ENCODE results near the gene CIROP.

Gene CIROP

DNA sequence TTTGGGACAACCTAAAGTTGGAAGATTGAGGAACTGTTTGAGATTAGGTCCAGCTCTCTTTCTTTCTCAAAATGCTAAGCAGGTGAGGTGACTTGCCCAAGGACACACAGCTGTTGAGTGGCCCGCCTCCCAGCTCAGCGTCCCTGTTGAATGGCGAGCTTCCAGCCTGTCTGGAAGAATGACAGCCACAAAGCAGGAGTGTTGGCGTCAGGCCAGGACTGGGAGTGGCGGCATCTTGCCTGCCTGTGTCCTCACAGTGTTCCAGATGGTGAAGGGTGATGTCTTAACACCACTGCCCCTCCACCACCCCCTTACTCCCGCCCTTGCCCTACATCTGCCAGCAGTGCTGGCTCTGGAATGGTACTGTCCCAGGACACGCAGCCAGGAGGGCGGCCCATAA is 18.6 kb upstream of the CIROP start:
- Histone ChIP-seq H3K27ac (ENCODE audit: low read depth, low read length) (no peak overlapping the region), H3K9ac (ENCODE audit: low read length) (no peak overlapping the region), H3K9me3 (ENCODE audit: insufficient read depth, low read length) (no peaks in the 10 kb centered on the region), H3K27me3 (ENCODE audit: low read length) (no peaks in the 10 kb centered on the region), H3K4me2 (ENCODE audit: low read depth, low read length, poor library complexity, severe bottlenecking) (no peak overlapping the region), H3K79me2 (ENCODE audit: insufficient read depth, low read length) (no peaks in the 10 kb centered on the region), H3K4me3 (ENCODE audit: insufficient read depth, low read length, poor library complexity, severe bottlenecking) (no peak overlapping the region), H2AFZ (ENCODE audit: low read depth, low read length, severe bottlenecking) (no peak overlapping the region), H3K9me2 (replicated peaks; ENCODE audit: insufficient read depth, low read length) (no peaks in the 10 kb centered on the region), H4K20me1 (ENCODE audit: low read depth, low read length) (no peaks in the 10 kb centered on the region), H3F3A (ENCODE audit: insufficient read depth) (no peaks in the 10 kb centered on the region), H3K36me3 (ENCODE audit: low read length) (no peaks in the 10 kb centered on the region)
- TF ChIP-seq, protein P1, sequence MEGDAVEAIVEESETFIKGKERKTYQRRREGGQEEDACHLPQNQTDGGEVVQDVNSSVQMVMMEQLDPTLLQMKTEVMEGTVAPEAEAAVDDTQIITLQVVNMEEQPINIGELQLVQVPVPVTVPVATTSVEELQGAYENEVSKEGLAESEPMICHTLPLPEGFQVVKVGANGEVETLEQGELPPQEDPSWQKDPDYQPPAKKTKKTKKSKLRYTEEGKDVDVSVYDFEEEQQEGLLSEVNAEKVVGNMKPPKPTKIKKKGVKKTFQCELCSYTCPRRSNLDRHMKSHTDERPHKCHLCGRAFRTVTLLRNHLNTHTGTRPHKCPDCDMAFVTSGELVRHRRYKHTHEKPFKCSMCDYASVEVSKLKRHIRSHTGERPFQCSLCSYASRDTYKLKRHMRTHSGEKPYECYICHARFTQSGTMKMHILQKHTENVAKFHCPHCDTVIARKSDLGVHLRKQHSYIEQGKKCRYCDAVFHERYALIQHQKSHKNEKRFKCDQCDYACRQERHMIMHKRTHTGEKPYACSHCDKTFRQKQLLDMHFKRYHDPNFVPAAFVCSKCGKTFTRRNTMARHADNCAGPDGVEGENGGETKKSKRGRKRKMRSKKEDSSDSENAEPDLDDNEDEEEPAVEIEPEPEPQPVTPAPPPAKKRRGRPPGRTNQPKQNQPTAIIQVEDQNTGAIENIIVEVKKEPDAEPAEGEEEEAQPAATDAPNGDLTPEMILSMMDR (IDR thresholded peaks at IDR 0.05; ENCODE audit: insufficient read depth, low read length, poor library complexity, severe bottlenecking), result no peak
- no peak for TF ChIP-seq EZH2phosphoT487 (conservative IDR thresholded peaks at IDR 0.05; ENCODE audit: low read length)

DNA sequence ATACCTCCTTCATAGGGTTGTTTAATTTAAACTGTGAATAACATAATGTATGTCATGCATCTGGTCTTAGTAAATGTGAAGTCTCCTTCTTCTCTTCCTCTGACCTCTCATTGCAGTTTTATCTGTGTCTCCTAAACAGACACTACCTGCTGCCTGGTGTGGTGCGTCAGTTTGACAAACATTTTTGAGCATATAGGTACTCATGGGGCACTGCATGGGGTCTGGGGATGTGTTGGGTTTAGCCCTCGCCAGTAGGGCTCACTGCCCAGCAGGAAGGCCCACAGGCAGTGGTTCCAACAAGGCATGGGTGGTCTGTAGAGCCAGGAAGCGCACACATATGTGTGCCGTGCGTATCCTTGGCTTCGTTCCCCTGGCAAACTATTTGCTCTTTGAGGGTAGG is 17.3 kb upstream of the CIROP start:
- no peak overlapping the region for H3K4me2 ChIP-seq (ENCODE audit: low read depth, low read length, poor library complexity, severe bottlenecking)

DNA sequence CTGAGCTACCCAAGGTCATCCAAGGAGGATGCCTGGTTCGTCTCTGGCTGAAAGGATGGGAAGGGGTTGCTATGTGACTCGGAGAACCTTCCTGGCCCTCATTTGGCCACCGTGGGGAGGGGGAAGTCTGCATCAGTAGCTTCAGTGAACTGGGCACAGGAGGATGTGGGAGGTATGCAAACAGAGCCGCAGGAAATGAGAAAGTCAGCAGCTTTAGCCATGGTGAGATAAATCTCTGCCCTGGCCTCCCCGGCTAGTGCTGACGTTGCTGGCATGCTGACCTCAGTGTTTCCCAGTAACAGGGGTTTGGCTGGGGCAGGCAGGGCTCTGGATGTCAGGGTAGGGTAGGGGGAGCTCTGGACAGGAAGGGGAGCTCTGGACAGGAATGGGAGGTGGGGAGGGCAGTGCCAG is 16.6 kb upstream of the CIROP start:
- Histone ChIP-seq H3K79me2 (ENCODE audit: insufficient read depth, low read length) (no peaks in the 10 kb centered on the region), H3K9me3 (ENCODE audit: insufficient read depth, low read length) (no peaks in the 10 kb centered on the region), H3K36me3 (ENCODE audit: low read length) (no peaks in the 10 kb centered on the region), H3F3A (ENCODE audit: insufficient read depth) (no peaks in the 10 kb centered on the region), H2AFZ (ENCODE audit: low read depth, low read length, severe bottlenecking) (peak overlapping the region; percentile 6), H3K27ac (ENCODE audit: low read depth, low read length) (no peak overlapping the region), H3K27me3 (ENCODE audit: low read length) (no peaks in the 10 kb centered on the region), H3K9me2 (replicated peaks; ENCODE audit: insufficient read depth, low read length) (no peaks in the 10 kb centered on the region), H4K20me1 (ENCODE audit: low read depth, low read length) (no peaks in the 10 kb centered on the region), H3K4me3 (ENCODE audit: insufficient read depth, low read length, poor library complexity, severe bottlenecking) (no peak overlapping the region), H3K4me2 (ENCODE audit: low read depth, low read length, poor library complexity, severe bottlenecking) (no peak overlapping the region), H3K9ac (ENCODE audit: low read length) (no peak overlapping the region)
- no peak for TF ChIP-seq EZH2phosphoT487 (conservative IDR thresholded peaks at IDR 0.05; ENCODE audit: low read length)
- TF ChIP-seq, protein P1 (IDR thresholded peaks at IDR 0.05; ENCODE audit: insufficient read depth, low read length, poor library complexity, severe bottlenecking), result no peak

More for the DNA sequence above, 17.3 kb upstream of the CIROP start:
- Histone ChIP-seq H3K9ac (ENCODE audit: low read length) (no peak overlapping the region), H3K9me2 (replicated peaks; ENCODE audit: insufficient read depth, low read length) (no peaks in the 10 kb centered on the region), H2AFZ (ENCODE audit: low read depth, low read length, severe bottlenecking) (no peak overlapping the region), H3K36me3 (ENCODE audit: low read length) (no peaks in the 10 kb centered on the region), H4K20me1 (ENCODE audit: low read depth, low read length) (no peaks in the 10 kb centered on the region), H3K4me3 (ENCODE audit: insufficient read depth, low read length, poor library complexity, severe bottlenecking) (no peak overlapping the region), H3K79me2 (ENCODE audit: insufficient read depth, low read length) (no peaks in the 10 kb centered on the region), H3F3A (ENCODE audit: insufficient read depth) (no peaks in the 10 kb centered on the region), H3K27ac (ENCODE audit: low read depth, low read length) (no peak overlapping the region), H3K9me3 (ENCODE audit: insufficient read depth, low read length) (no peaks in the 10 kb centered on the region), H3K27me3 (ENCODE audit: low read length) (no peaks in the 10 kb centered on the region)
- no peak for TF ChIP-seq EZH2phosphoT487 (conservative IDR thresholded peaks at IDR 0.05; ENCODE audit: low read length)

DNA sequence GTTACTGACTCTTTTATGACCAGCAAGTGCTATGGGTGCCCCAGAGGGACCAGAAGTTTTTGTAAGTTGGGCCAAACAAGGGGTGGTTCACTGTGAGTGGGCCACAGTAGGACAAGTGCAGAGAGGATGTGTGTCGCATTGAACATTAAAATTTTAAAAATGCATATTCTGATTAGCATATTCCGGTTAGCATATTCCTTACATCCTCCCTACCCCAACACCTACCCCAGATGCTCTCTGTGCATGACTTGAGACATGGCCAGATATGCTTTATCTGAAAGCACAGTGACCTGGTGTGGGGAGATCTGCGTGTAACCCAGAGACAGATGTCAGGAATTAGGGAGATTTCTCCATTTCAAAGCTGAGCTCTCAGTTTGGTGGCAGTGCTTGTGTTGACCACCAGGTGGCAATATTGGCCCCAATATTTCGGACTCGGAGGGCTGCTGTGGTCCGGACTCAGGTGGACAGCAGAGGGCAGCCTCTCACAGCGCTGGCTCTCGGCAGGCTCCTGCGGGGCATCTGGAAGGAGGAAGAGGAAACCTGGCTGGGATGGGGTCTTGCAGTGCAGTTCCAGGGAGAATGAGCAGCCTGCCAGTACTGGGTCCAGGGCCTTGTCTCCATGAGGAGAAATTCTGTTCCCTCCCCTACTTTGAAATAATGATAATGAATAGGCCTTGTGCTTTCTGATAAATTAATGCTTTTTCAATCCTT is 15.9 kb upstream of the CIROP start:
- Histone ChIP-seq H3K9ac (ENCODE audit: low read length) (no peak overlapping the region), H3K27me3 (ENCODE audit: low read length) (no peaks in the 10 kb centered on the region), H3K27ac (ENCODE audit: low read depth, low read length) (no peak overlapping the region), H3K4me3 (ENCODE audit: insufficient read depth, low read length, poor library complexity, severe bottlenecking) (no peak overlapping the region), H3F3A (ENCODE audit: insufficient read depth) (no peaks in the 10 kb centered on the region), H3K4me2 (ENCODE audit: low read depth, low read length, poor library complexity, severe bottlenecking) (no peak overlapping the region), H3K79me2 (ENCODE audit: insufficient read depth, low read length) (no peaks in the 10 kb centered on the region), H3K9me3 (ENCODE audit: insufficient read depth, low read length) (no peaks in the 10 kb centered on the region), H3K9me2 (replicated peaks; ENCODE audit: insufficient read depth, low read length) (no peaks in the 10 kb centered on the region), H3K36me3 (ENCODE audit: low read length) (no peaks in the 10 kb centered on the region), H2AFZ (ENCODE audit: low read depth, low read length, severe bottlenecking) (peak overlapping the region; percentile 6), H4K20me1 (ENCODE audit: low read depth, low read length) (no peaks in the 10 kb centered on the region)
- TF ChIP-seq EZH2phosphoT487 (conservative IDR thresholded peaks at IDR 0.05; ENCODE audit: low read length), result no peak
- TF ChIP-seq, protein P1 (IDR thresholded peaks at IDR 0.05; ENCODE audit: insufficient read depth, low read length, poor library complexity, severe bottlenecking), result peak; percentile 100

Measured in SU-DHL-6 (cell line).